NCI-H187 (cell line): ENCODE results near the gene HECW1.
"Not testable (repeated sequence)": the region's sequence is repeated elsewhere in the genome, so short reads cannot be mapped to it uniquely, and the experiment has no call there.

ENCODE experiments used
- DNase-seq, 2 experiments: peaks; one replicate each; lab custom pipeline; 2025; lab: John Stamatoyannopoulos, UW

The HECW1 gene

GRCh38 chr7:43112941-43113621, 634 bp downstream of the HECW1 start:
- no peak for DNase-seq

GRCh38 chr7:43113622-43114457, 1.4 kb downstream of the HECW1 start:
- DNase-seq, result no peak

- no peak for DNase-seq
Observed at GRCh38 chr7:43114458-43114780, 2.0 kb downstream of the HECW1 start.

GRCh38 chr7:43116451-43116850, 4.0 kb downstream of the HECW1 start:
- no peak for DNase-seq

- DNase-seq, result no peak
Observed at GRCh38 chr7:43117095-43117494, 4.6 kb downstream of the HECW1 start.

DNA sequence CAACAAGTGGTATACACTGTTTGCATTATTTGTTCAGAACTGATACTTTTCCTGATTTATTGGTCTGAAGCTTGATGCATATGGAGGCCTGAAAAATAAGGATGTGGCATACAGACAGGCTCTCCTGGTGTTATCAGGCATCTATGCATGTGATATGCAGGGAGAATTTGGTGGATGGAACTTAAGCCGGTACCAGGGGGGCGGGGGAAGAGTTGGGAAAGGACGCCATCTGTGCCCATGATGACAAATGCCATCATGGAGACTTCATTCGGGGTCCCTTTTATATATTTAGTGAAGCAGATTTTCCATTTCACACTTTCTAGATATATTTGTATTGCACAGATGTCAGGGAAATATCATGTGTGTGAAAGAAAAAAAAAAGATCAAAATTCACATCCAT, 5.4 kb downstream of the HECW1 start:
- no peak for DNase-seq

DNA sequence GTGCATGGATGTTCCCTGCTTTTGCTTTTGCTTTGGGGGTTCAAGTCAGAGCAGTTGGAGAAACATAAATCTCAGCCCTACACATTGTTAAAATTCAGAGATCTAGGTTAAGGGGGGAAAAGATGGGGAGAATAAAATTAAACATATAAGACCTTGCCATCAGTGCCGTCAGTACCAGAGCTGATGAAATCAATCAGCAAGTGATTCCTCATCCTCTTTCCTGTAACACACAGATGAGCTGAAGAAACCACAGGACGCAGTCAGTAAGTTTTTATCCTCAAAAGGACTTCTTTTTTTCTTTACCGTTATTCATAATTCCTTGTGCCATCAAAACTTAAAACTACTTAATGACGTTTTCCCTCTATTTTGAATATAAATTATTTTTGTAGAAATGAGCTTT, 5.9 kb downstream of the HECW1 start:
- no peak for DNase-seq

DNA sequence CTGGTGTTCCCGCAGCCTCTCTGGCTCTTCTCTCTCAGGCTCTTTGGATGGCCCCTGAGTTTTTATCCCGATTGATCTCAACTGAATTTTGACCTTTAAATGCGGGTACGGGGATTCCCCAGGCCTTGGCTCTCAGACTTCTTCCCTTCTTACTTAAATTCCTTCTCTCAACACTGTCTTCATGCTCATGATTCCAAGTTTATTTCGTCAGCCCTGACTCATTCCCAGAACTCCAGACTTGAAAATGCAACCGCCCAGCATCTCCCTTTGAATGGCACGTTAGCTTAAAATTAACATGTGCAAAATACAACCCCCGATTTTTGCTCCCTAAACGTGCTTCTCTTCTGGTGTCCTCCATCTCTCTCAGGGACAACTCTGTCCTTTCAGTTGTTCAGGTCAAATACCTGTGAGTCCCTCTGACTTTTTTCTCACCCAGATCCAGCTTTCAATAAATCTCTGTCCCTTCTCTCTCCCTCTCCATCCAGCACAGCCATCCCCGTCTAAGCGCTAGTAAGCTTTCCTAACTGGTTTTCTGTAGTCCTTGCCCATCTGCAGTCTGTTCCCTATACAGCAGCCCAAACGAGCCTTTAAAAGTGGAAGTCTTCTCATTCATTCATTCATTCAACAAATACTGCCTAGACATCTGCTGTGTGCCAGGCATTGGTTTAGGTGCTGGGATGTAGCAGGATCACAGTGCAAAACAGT, 7.1 kb downstream of the HECW1 start:
- no peak for DNase-seq

DNA sequence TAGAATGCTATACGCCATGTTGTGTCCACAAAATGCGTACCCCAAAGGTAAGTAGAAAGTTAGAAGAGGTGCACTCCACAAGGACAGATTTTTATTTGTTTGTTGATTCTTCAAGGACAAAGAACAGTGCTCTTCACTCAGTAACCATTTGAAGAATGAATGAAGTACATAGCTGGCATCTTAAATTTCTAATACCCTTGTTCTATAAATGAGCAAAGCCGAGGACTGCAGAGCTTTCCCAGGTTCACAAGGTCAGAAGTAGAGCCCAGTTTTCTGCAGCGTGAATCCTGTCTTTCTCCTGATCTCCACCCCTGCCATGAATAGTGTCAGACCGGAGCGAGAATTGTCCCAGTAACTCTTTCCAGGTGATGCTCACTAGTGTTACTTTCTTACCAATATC, 9.5 kb downstream of the HECW1 start:
- DNase-seq, result no peak

- no peak for DNase-seq
Observed at GRCh38 chr7:43123457-43123856, 11.0 kb downstream of the HECW1 start.

DNA sequence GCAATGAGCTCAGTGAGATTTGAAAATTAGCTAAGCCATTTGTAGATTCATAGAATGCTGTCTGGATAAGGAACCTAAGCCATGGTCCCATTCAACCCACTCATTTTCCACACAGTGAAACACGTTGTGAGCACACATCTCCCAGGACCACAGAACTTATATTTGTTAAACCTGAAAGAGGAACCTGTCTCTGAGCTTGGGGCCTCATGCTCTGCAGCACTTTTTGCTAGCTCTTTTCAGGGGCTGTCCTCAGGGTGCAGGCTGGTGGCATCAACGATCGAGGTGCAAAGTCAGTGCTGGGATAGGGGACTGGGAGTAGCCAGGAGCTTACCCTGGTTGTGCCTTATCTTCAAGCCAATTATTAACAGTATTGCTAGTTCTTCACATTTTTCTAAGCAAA, 11.9 kb downstream of the HECW1 start:
- no peak for DNase-seq

DNA sequence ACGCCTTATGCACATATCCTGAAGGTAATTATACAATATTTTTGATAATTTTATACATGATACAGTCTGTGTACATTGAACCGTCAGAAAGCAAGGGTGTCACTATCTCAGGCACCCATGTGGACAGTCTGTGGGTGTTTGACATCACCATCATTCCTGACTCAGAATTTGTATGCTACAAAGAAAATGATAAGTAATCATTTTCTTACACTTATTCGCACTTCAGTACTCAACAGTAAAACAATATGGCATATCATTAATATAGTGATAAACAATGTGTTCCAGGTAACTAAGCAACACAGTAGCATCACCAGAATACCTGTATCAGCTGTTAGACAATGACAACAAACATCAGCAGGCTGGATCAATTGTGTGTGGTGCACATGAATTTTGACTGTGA, 17.9 kb downstream of the HECW1 start:
- DNase-seq, result no peak

DNA sequence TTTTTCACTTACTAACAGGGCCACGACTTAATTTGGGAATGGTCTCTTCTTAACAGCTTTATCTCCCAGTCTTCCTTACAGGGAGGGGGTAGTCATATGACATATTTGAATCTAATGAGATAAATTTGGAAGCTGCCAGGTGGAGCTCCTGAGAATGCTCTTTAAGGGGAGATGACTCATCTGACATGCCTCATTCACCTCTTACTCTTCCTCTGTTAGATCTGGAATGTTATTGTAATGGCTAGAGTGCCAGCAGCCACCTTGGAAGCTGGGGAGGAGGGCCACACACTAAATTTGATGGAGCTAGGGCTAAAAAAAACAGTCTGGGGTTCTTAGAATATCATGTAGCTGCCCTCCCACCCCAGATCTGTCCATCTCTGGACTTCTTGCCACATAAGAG, 22.7 kb downstream of the HECW1 start:
- DNase-seq, result no peak

DNA sequence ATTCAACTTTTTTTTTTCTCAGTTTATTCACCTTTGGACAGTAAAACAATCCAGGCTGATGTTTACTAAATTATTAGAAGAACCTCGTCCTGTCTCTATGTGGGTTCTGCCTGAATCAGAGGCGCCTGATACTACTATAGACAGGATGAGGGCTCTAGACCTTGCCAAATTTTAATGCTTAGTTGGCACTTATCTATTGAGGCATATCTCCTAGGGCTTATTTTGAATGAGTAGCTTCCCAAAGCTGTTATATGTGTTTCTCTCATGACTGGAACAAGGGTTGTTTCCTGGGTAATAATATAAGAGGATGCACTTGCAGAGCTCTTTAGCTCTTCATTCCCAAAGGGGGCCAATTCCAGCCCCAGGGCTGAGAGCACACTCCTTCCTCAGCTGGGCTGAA, 23.6 kb downstream of the HECW1 start:
- DNase-seq, result no peak

- not testable (repeated sequence) for DNase-seq
Observed at GRCh38 chr7:43137121-43137744, 24.8 kb downstream of the HECW1 start.

DNA sequence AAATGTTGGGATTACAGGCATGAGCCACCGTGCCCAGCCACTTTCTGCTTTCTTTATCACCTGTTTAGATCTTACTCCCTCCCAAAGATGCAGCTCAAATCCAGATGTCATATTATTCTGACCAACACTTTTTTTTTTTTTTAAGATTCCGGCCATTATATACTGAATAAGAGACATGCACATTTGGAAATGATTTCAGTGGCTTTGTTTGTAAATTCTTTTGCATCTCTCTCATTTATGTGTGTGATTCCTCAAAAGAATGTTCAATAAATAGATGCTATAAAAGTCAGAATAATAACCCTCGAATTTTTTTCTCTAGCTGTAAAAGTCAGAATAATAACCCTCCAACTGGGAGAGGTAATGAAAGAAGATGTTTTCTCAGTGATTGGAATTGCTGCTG, 25.4 kb downstream of the HECW1 start:
- DNase-seq, result no peak

DNA sequence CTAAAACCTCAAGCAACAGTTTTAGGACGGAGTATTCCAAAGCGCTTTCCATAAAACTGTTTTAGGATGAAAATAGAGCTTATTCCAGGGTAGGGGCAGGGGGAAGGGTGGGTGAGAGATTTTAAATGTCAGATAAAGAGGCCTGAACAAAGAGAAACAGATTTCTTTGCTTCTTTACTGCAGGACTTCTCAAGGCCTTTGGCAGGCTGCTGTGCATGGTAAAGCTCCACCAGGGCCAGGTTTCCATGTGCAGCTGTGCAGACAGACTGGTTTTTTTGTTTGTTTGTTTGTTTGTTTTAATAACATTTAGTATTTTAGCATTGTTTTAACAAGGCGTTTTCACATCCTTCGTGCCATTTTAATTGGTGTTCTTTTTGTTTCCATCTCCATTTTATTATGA, 26.3 kb downstream of the HECW1 start:
- DNase-seq, result no peak

DNA sequence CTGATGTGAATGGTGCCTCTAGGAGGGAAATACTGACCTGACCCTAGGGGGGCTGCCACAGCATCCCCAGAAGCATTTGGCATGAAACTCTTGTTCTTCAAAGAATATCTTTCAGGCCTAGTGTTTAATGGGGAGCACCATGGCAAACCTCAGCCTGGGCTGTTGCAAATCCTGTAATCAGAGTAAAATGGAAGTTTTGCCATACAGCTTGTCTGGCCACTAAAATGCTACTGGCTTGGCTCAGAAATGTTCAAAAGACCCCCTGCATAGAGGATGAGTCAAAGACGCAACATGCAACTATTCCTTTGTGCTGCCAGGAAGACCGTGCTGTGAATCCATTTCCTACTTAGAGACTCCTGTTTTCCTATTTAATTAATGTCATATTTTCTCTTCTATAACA, 26.7 kb downstream of the HECW1 start:
- DNase-seq, result no peak

DNA sequence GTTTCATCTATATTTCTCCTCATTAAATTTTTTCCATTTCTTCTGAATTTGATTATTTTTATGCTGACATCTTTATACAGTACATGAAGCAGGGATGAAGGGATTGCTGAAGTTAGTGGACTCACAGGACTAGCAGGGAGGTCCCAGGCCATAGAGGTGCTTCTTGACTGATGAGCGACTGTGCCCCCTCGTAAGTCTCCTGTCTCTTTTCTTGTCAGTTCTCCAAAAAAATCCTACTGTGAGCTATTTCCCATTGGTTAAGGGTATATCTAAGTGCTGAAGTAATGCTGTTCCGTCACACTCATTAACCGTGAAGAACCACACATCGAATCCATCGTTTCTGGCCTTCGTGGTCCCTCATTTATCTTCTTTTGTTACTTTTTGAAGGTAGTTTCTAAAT, 27.7 kb downstream of the HECW1 start:
- no peak for DNase-seq

- DNase-seq, result no peak
Observed at GRCh38 chr7:43141091-43141490, 28.6 kb downstream of the HECW1 start.

DNA sequence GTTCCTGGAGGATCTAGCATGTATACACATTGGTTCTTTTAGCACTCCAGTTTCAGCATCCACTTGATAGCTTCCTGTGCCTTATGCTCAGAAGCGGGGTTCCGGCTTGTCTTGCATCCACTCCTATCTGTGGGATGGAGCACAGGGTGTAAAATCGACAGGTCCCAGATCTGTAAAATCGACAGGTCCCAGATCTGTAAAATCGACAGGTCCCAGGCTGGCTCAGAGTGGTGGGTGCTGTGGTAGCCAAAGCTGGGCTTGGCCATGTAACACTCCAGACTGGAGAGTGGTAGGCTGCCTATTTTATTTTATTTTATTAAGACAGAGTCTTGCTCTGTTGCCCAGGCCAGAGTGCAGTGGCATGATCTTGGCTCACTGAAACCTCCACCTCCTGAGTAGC, 30.3 kb downstream of the HECW1 start:
- DNase-seq, result no peak

GRCh38 chr7:43143918-43144589, 31.6 kb downstream of the HECW1 start:
- DNase-seq, result no peak
